ENCODE data around the gene SF3B6.

Gene SF3B6

GRCh38 chr2:24077879-24078278 is 1.8 kb upstream of the SF3B6 start:
- no peak for DNase-seq (ENCODE audit: extremely low read depth, insufficient read length)
- TF ChIP-seq CTCF (IDR thresholded peaks at IDR 0.05; ENCODE audit: insufficient read depth, low read length, poor library complexity, severe bottlenecking), result no peak
- Histone ChIP-seq H3K36me3 (ENCODE audit: control insufficient read depth, insufficient read depth, low read length) (peaks cover 3% of the 10 kb centered on the region; the same call in 1 of the 2 replicates), H3K27me3 (replicated peaks; ENCODE audit: control insufficient read depth, insufficient read depth, low read length) (no peaks in the 10 kb centered on the region), H3K4me3 (replicated peaks; ENCODE audit: low read depth, low read length) (peak overlapping the region; percentile 76)

GRCh38 chr2:24077535-24077877 is 1.4 kb upstream of the SF3B6 start:
- DNase-seq (ENCODE audit: extremely low read depth, insufficient read length), result no peak
- Histone ChIP-seq H3K27me3 (replicated peaks; ENCODE audit: control insufficient read depth, insufficient read depth, low read length) (no peaks in the 10 kb centered on the region), H3K36me3 (ENCODE audit: control insufficient read depth, insufficient read depth, low read length) (no peaks in the 10 kb centered on the region; the same call in 1 of the 2 replicates), H3K4me3 (replicated peaks; ENCODE audit: low read depth, low read length) (peak overlapping the region; percentile 76)
- TF ChIP-seq CTCF (IDR thresholded peaks at IDR 0.05; ENCODE audit: insufficient read depth, low read length, poor library complexity, severe bottlenecking), result no peak

- DNase-seq (ENCODE audit: extremely low read depth, insufficient read length), result no peak
- no peaks in the 10 kb centered on the region for H3K27me3 ChIP-seq (replicated peaks; ENCODE audit: control insufficient read depth, insufficient read depth, low read length)
- peak overlapping the region; percentile 76 for H3K4me3 ChIP-seq (replicated peaks; ENCODE audit: low read depth, low read length)
- no peak for TF ChIP-seq CTCF (IDR thresholded peaks at IDR 0.05; ENCODE audit: insufficient read depth, low read length, poor library complexity, severe bottlenecking)
- H3K36me3 ChIP-seq (ENCODE audit: control insufficient read depth, insufficient read depth, low read length), result no peaks in the 10 kb centered on the region; the same call in 1 of the 2 replicates
Observed at GRCh38 chr2:24076849-24077534, 866 bp upstream of the SF3B6 start.

- H3K4me3 ChIP-seq (replicated peaks; ENCODE audit: low read depth, low read length), result peak overlapping the region; percentile 76
- DNase-seq (ENCODE audit: extremely low read depth, insufficient read length), result no peak
- TF ChIP-seq CTCF (IDR thresholded peaks at IDR 0.05; ENCODE audit: insufficient read depth, low read length, poor library complexity, severe bottlenecking), result no peak
- H3K27me3 ChIP-seq (replicated peaks; ENCODE audit: control insufficient read depth, insufficient read depth, low read length), result no peaks in the 10 kb centered on the region
- no peaks in the 10 kb centered on the region; the same call in 1 of the 2 replicates for H3K36me3 ChIP-seq (ENCODE audit: control insufficient read depth, insufficient read depth, low read length)
Observed at GRCh38 chr2:24075259-24075658, 867 bp downstream of the SF3B6 start.

- DNase-seq (ENCODE audit: extremely low read depth, insufficient read length), result no peak
- no peaks in the 10 kb centered on the region for H3K27me3 ChIP-seq (replicated peaks; ENCODE audit: control insufficient read depth, insufficient read depth, low read length)
- no peak overlapping the region for H3K4me3 ChIP-seq (replicated peaks; ENCODE audit: low read depth, low read length)
- no peak for TF ChIP-seq CTCF (IDR thresholded peaks at IDR 0.05; ENCODE audit: insufficient read depth, low read length, poor library complexity, severe bottlenecking)
- peaks cover 2% of the 10 kb centered on the region for H3K36me3 ChIP-seq (ENCODE audit: control insufficient read depth, insufficient read depth, low read length)
Observed at GRCh38 chr2:24073816-24074215, 2.3 kb downstream of the SF3B6 start.

- no peaks in the 10 kb centered on the region for H3K27me3 ChIP-seq (replicated peaks; ENCODE audit: control insufficient read depth, insufficient read depth, low read length)
- no peak overlapping the region for H3K4me3 ChIP-seq (replicated peaks; ENCODE audit: low read depth, low read length)
- no peak for DNase-seq (ENCODE audit: extremely low read depth, insufficient read length)
- peaks cover 2% of the 10 kb centered on the region for H3K36me3 ChIP-seq (ENCODE audit: control insufficient read depth, insufficient read depth, low read length)
- no peak for TF ChIP-seq CTCF (IDR thresholded peaks at IDR 0.05; ENCODE audit: insufficient read depth, low read length, poor library complexity, severe bottlenecking)
Observed at GRCh38 chr2:24072259-24072658, 3.9 kb downstream of the SF3B6 start.
